Cardiac muscle cell (in vitro differentiated cells and primary cell): ENCODE data around the gene KRTAP13-3. TPM values are rescaled to one million over a fixed set of nuclear protein-coding genes. Genes with fewer than 3 reads are reported as not detected.

Experiments
- DNase-seq, 2 donors: peaks; one replicate each; pipeline versions ENCODE4 v3.0.0 to v3.0.0-alpha.2; 2010 to 2017; ENCODE audit warnings: low read depth in 1 of 2, low spot score in 1 of 2
- H3K27ac ChIP-seq: fragments of 200-600 bp; sonication (generic); 2 replicates; pipeline ENCODE4 v1.5.1; 2016
- H3K27me3 ChIP-seq: fragments of 200-600 bp; sonication (generic); 2 replicates; pipeline ENCODE4 v1.6.0; 2016; ENCODE audit warnings: control low read depth
- H3K36me3 ChIP-seq: fragments of 200-600 bp; sonication (generic); 2 replicates; pipeline ENCODE4 v1.5.1; 2016; ENCODE audit warnings: control low read depth
- H3K4me1 ChIP-seq: fragments of 200-600 bp; sonication (generic); 2 replicates; pipeline ENCODE4 v1.8.1; 2017; ENCODE audit warnings: low read depth, mild to moderate bottlenecking, mixed run types
- H3K4me3 ChIP-seq: fragments of 200-600 bp; sonication (generic); 2 replicates; pipeline ENCODE4 v1.5.1; 2016; ENCODE audit warnings: mild to moderate bottlenecking
- H3K9me3 ChIP-seq: fragments of 200-600 bp; sonication (generic); 2 replicates; pipeline ENCODE4 v1.5.1; 2017; ENCODE audit warnings: low read depth, mild to moderate bottlenecking, control low read depth
- CTCF ChIP-seq: IDR thresholded peaks from 2 replicates; pipeline ENCODE4 v1.5.1; 2012; ENCODE audit warnings: low read depth, mild to moderate bottlenecking, low read length
- polyA plus RNA-seq: library from polyadenylated mRNA; unstranded; fragments of >200 nt; fragmentation: Nextera tagmentation; extraction: Ambion mirVana; gene quantifications from 2 replicates; pipeline ENCODE4 v1.2.1, GENCODE V29; 2016
- total RNA-seq: library from RNA; depleted of rRNA; stranded (reverse); fragments of >200 nt; gene quantifications from 2 replicates; pipeline ENCODE4 v1.2.3, GENCODE V29; 2016

KRTAP13-3 gene
- total and polyA plus RNA-seq, 2 experiments from 2014 or later, result not detected

GRCh38 chr21:30391492-30392025, 34.2 kb downstream of the KRTAP13-3 start:
- peak in 1 of 2 donors; percentile 5 for DNase-seq

GRCh38 chr21:30382201-30382600, 43.5 kb downstream of the KRTAP13-3 start:
- H3K9me3 ChIP-seq, result no peaks in the 10 kb centered on the region
- no peak overlapping the region for H3K4me3 ChIP-seq
- no peaks in the 10 kb centered on the region for H3K27me3 ChIP-seq
- peak in 1 of 2 donors; percentile 1 for DNase-seq
- H3K27ac ChIP-seq, result no peak overlapping the region
- no peaks in the 10 kb centered on the region for H3K4me1 ChIP-seq
- H3K36me3 ChIP-seq, result no peaks in the 10 kb centered on the region
- TF ChIP-seq CTCF, result no peak

More at GRCh38 chr21:30391492-30392025, 34.2 kb downstream of the KRTAP13-3 start:
- H3K4me3 ChIP-seq, result no peak overlapping the region
- H3K27ac ChIP-seq, result no peak overlapping the region
- no peaks in the 10 kb centered on the region for H3K9me3 ChIP-seq
- H3K36me3 ChIP-seq, result no peaks in the 10 kb centered on the region
- TF ChIP-seq CTCF, result no peak
- no peaks in the 10 kb centered on the region for H3K4me1 ChIP-seq
- H3K27me3 ChIP-seq, result no peaks in the 10 kb centered on the region

Other genes starting within 250 kb of the KRTAP13-3 start
- not detected in 2 replicates for gene CLDN8, start 209.8 kb downstream of the KRTAP13-3 start, total RNA-seq
- not detected in 2 replicates for gene CLDN8, start 209.8 kb downstream of the KRTAP13-3 start, polyA plus RNA-seq
- gene KRTAP24-1, start 143.0 kb downstream of the KRTAP13-3 start, total RNA-seq, result not detected in 2 replicates
- not detected in 2 replicates for gene KRTAP24-1, start 143.0 kb downstream of the KRTAP13-3 start, polyA plus RNA-seq
- not detected in 2 replicates for gene KRTAP25-1, start 136.4 kb downstream of the KRTAP13-3 start, total RNA-seq
- gene KRTAP25-1, start 136.4 kb downstream of the KRTAP13-3 start, polyA plus RNA-seq, result not detected in 2 replicates
- gene KRTAP26-1, start 105.6 kb downstream of the KRTAP13-3 start, total RNA-seq, result not detected in 2 replicates
- not detected in 2 replicates for gene KRTAP26-1, start 105.6 kb downstream of the KRTAP13-3 start, polyA plus RNA-seq
- not detected in 2 replicates for gene KRTAP27-1, start 88.2 kb downstream of the KRTAP13-3 start, total RNA-seq
- gene KRTAP27-1, start 88.2 kb downstream of the KRTAP13-3 start, polyA plus RNA-seq, result not detected in 2 replicates
- not detected in 2 replicates for gene KRTAP23-1, start 77.3 kb downstream of the KRTAP13-3 start, total RNA-seq
- not detected in 2 replicates for gene KRTAP23-1, start 77.3 kb downstream of the KRTAP13-3 start, polyA plus RNA-seq
- gene KRTAP13-2, start 53.7 kb downstream of the KRTAP13-3 start, total RNA-seq, result not detected in 2 replicates
- gene KRTAP13-2, start 53.7 kb downstream of the KRTAP13-3 start, polyA plus RNA-seq, result not detected in 2 replicates
- gene KRTAP13-1, start 29.9 kb downstream of the KRTAP13-3 start, total RNA-seq, result not detected in 2 replicates
- not detected in 2 replicates for gene KRTAP13-1, start 29.9 kb downstream of the KRTAP13-3 start, polyA plus RNA-seq
- not detected in 2 replicates for gene KRTAP13-4, start 4.3 kb upstream of the KRTAP13-3 start, total RNA-seq
- not detected in 2 replicates for gene KRTAP13-4, start 4.3 kb upstream of the KRTAP13-3 start, polyA plus RNA-seq
- not detected in 2 replicates for gene KRTAP15-1, start 14.3 kb upstream of the KRTAP13-3 start, total RNA-seq
- gene KRTAP15-1, start 14.3 kb upstream of the KRTAP13-3 start, polyA plus RNA-seq, result not detected in 2 replicates
- not detected in 2 replicates for gene KRTAP19-1, start 54.4 kb upstream of the KRTAP13-3 start, total RNA-seq
- gene KRTAP19-1, start 54.4 kb upstream of the KRTAP13-3 start, polyA plus RNA-seq, result not detected in 2 replicates
- not detected in 2 replicates for gene KRTAP19-2, start 61.5 kb upstream of the KRTAP13-3 start, total RNA-seq
- gene KRTAP19-2, start 61.5 kb upstream of the KRTAP13-3 start, polyA plus RNA-seq, result not detected in 2 replicates
- not detected in 2 replicates for gene KRTAP19-3, start 66.1 kb upstream of the KRTAP13-3 start, total RNA-seq
- not detected in 2 replicates for gene KRTAP19-3, start 66.1 kb upstream of the KRTAP13-3 start, polyA plus RNA-seq
- gene KRTAP19-4, start 71.2 kb upstream of the KRTAP13-3 start, total RNA-seq, result not detected in 2 replicates
- gene KRTAP19-4, start 71.2 kb upstream of the KRTAP13-3 start, polyA plus RNA-seq, result not detected in 2 replicates
- not detected in 2 replicates for gene KRTAP19-5, start 76.2 kb upstream of the KRTAP13-3 start, total RNA-seq
- not detected in 2 replicates for gene KRTAP19-5, start 76.2 kb upstream of the KRTAP13-3 start, polyA plus RNA-seq
- not detected in 2 replicates for gene KRTAP19-6, start 115.9 kb upstream of the KRTAP13-3 start, total RNA-seq
- gene KRTAP19-6, start 115.9 kb upstream of the KRTAP13-3 start, polyA plus RNA-seq, result not detected in 2 replicates
- gene KRTAP19-7, start 135.4 kb upstream of the KRTAP13-3 start, total RNA-seq, result not detected in 2 replicates
- not detected in 2 replicates for gene KRTAP19-7, start 135.4 kb upstream of the KRTAP13-3 start, polyA plus RNA-seq
- gene KRTAP22-2, start 164.5 kb upstream of the KRTAP13-3 start, total RNA-seq, result not detected in 2 replicates
- gene KRTAP22-2, start 164.5 kb upstream of the KRTAP13-3 start, polyA plus RNA-seq, result not detected in 2 replicates
- gene KRTAP6-3, start 166.5 kb upstream of the KRTAP13-3 start, total RNA-seq, result not detected in 2 replicates
- gene KRTAP6-3, start 166.5 kb upstream of the KRTAP13-3 start, polyA plus RNA-seq, result not detected in 2 replicates
- gene KRTAP6-2, start 173.0 kb upstream of the KRTAP13-3 start, total RNA-seq, result not detected in 2 replicates
- gene KRTAP6-2, start 173.0 kb upstream of the KRTAP13-3 start, polyA plus RNA-seq, result not detected in 2 replicates
- gene KRTAP22-1, start 175.2 kb upstream of the KRTAP13-3 start, total RNA-seq, result not detected in 2 replicates
- not detected in 2 replicates for gene KRTAP22-1, start 175.2 kb upstream of the KRTAP13-3 start, polyA plus RNA-seq
- gene KRTAP6-1, start 188.0 kb upstream of the KRTAP13-3 start, total RNA-seq, result not detected in 2 replicates
- gene KRTAP6-1, start 188.0 kb upstream of the KRTAP13-3 start, polyA plus RNA-seq, result not detected in 2 replicates
- gene KRTAP20-1, start 190.5 kb upstream of the KRTAP13-3 start, total RNA-seq, result not detected in 2 replicates
- gene KRTAP20-1, start 190.5 kb upstream of the KRTAP13-3 start, polyA plus RNA-seq, result not detected in 2 replicates
- gene KRTAP20-4, start 194.7 kb upstream of the KRTAP13-3 start, total RNA-seq, result not detected in 2 replicates
- not detected in 2 replicates for gene KRTAP20-4, start 194.7 kb upstream of the KRTAP13-3 start, polyA plus RNA-seq
- gene KRTAP20-2, start 209.3 kb upstream of the KRTAP13-3 start, total RNA-seq, result not detected in 2 replicates
- not detected in 2 replicates for gene KRTAP20-2, start 209.3 kb upstream of the KRTAP13-3 start, polyA plus RNA-seq
- not detected in 2 replicates for gene KRTAP20-3, start 216.9 kb upstream of the KRTAP13-3 start, total RNA-seq
- not detected in 2 replicates for gene KRTAP20-3, start 216.9 kb upstream of the KRTAP13-3 start, polyA plus RNA-seq